ENCODE results near the gene NCKAP5.

Gene NCKAP5

DNA sequence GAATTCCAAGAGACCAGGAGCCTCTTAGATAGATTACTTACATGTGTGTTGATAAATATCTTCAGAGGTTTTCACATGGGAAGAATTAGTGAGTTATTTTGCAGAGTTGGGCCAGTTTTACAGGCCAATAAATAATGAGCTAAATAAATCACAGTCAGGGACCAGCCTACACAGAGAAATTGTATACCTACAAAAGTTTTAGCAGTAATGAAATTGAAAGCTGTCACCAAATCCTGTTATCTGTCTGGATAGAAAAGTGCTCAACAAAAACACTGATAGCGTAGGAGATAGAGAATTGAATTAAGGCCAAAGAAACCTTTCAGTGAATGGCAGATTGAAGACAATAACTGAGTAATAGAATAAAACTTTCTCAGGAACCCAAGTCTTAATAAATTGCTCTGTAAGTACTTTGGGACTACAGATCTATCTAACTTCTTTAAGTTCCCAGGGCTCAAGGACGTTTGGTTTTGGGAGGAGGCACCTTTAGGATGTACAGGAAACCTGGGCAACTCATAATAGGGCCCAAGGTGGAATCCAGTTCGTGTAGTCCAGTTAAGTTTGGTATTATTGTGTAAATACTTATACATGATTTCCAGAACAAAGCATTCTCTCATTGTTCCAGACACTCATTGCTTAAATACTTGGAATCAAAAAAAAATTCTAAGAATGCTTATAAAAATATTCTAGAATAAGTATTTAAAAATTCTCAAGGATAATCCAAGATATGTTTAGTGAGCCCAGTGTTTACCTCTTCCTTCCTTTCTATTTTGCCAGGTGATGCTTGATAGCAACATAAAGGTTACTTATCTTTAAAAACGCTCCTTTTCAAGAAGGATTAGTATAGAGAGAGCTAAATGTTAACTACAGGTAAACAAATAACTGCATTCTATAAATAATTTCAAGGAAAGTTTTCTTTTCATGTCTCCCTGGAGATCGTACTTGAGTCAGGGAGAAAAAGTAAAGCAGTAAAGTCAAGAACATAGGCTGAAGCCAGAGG lies 134.5 kb downstream of the NCKAP5 start:
- Histone ChIP-seq H3K9ac (ENCODE audit: low read length) (no peak overlapping the region), H3K4me1 (ENCODE audit: insufficient read depth, low read length, severe bottlenecking) (no peaks in the 10 kb centered on the region), H3K9me2 (ENCODE audit: low read depth, low read length) (no peaks in the 10 kb centered on the region), H3K27ac (ENCODE audit: low read depth, low read length, poor library complexity, severe bottlenecking) (no peak overlapping the region), H3F3A (ENCODE audit: insufficient read depth, low read length) (no peaks in the 10 kb centered on the region), H3K79me2 (ENCODE audit: insufficient read depth, low read length) (no peaks in the 10 kb centered on the region), H3K9me3 (ENCODE audit: low read length) (no peaks in the 10 kb centered on the region), H3K4me3 (ENCODE audit: low read depth, low read length, poor library complexity, severe bottlenecking) (no peak overlapping the region), H4K20me1 (ENCODE audit: insufficient read depth, low read length) (no peaks in the 10 kb centered on the region), H3K36me3 (ENCODE audit: insufficient read depth, low read length) (no peaks in the 10 kb centered on the region), H3K27me3 (ENCODE audit: insufficient read depth, low read length) (no peaks in the 10 kb centered on the region), H3K4me2 (ENCODE audit: low read length) (no peak overlapping the region), H2AFZ (ENCODE audit: low read length) (no peak overlapping the region)
- TF ChIP-seq, protein P1, sequence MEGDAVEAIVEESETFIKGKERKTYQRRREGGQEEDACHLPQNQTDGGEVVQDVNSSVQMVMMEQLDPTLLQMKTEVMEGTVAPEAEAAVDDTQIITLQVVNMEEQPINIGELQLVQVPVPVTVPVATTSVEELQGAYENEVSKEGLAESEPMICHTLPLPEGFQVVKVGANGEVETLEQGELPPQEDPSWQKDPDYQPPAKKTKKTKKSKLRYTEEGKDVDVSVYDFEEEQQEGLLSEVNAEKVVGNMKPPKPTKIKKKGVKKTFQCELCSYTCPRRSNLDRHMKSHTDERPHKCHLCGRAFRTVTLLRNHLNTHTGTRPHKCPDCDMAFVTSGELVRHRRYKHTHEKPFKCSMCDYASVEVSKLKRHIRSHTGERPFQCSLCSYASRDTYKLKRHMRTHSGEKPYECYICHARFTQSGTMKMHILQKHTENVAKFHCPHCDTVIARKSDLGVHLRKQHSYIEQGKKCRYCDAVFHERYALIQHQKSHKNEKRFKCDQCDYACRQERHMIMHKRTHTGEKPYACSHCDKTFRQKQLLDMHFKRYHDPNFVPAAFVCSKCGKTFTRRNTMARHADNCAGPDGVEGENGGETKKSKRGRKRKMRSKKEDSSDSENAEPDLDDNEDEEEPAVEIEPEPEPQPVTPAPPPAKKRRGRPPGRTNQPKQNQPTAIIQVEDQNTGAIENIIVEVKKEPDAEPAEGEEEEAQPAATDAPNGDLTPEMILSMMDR (IDR thresholded peaks at IDR 0.05; ENCODE audit: low read length), result no peak
- no peak for TF ChIP-seq EZH2 (IDR thresholded peaks at IDR 0.05; ENCODE audit: borderline replicate concordance, low read length)

DNA sequence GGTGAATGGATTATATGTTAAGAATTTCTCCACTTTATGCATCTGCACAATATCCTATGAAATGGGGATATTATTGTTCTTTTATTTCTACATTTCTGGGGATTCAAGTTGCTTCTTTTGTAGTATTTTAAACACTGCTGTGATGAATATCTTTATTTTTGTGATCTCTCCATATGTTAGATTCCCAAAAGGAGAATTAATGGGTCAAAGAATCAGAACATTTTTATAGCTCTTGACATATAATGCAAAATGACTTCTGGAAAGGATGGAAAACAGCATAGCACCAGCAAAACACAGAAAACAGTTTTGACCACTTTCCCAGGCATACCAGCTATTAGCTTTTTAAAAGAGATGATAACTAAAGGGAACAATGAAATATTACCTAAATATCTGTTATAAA lies 135.5 kb downstream of the NCKAP5 start:
- Histone ChIP-seq H3K27me3 (ENCODE audit: insufficient read depth, low read length) (no peaks in the 10 kb centered on the region), H3K9ac (ENCODE audit: low read length) (no peak overlapping the region), H3F3A (ENCODE audit: insufficient read depth, low read length) (no peaks in the 10 kb centered on the region), H3K4me1 (ENCODE audit: insufficient read depth, low read length, severe bottlenecking) (no peaks in the 10 kb centered on the region), H3K9me3 (ENCODE audit: low read length) (no peaks in the 10 kb centered on the region), H3K9me2 (ENCODE audit: low read depth, low read length) (no peaks in the 10 kb centered on the region), H2AFZ (ENCODE audit: low read length) (no peak overlapping the region), H3K4me3 (ENCODE audit: low read depth, low read length, poor library complexity, severe bottlenecking) (no peak overlapping the region), H3K79me2 (ENCODE audit: insufficient read depth, low read length) (no peaks in the 10 kb centered on the region), H3K27ac (ENCODE audit: low read depth, low read length, poor library complexity, severe bottlenecking) (no peak overlapping the region), H3K4me2 (ENCODE audit: low read length) (no peak overlapping the region), H4K20me1 (ENCODE audit: insufficient read depth, low read length) (no peaks in the 10 kb centered on the region), H3K36me3 (ENCODE audit: insufficient read depth, low read length) (no peaks in the 10 kb centered on the region)
- TF ChIP-seq EZH2 (IDR thresholded peaks at IDR 0.05; ENCODE audit: borderline replicate concordance, low read length), result no peak
- TF ChIP-seq, protein P1 (IDR thresholded peaks at IDR 0.05; ENCODE audit: low read length), result no peak

- no peak overlapping the region for H3K4me2 ChIP-seq (ENCODE audit: low read length)
- H3K27ac ChIP-seq (ENCODE audit: low read depth, low read length, poor library complexity, severe bottlenecking), result no peak overlapping the region
Observed at GRCh38 chr2:133431289-133431688, 137.0 kb downstream of the NCKAP5 start.

More at GRCh38 chr2:133431289-133431688, 137.0 kb downstream of the NCKAP5 start:
- no peaks in the 10 kb centered on the region for H3K9me3 ChIP-seq (ENCODE audit: low read length)
- no peaks in the 10 kb centered on the region for H3K79me2 ChIP-seq (ENCODE audit: insufficient read depth, low read length)
- no peak overlapping the region for H3K4me3 ChIP-seq (ENCODE audit: low read depth, low read length, poor library complexity, severe bottlenecking)
- no peak overlapping the region for H2AFZ ChIP-seq (ENCODE audit: low read length)
- no peaks in the 10 kb centered on the region for H3F3A ChIP-seq (ENCODE audit: insufficient read depth, low read length)
- H3K4me1 ChIP-seq (ENCODE audit: insufficient read depth, low read length, severe bottlenecking), result no peaks in the 10 kb centered on the region
- no peaks in the 10 kb centered on the region for H3K36me3 ChIP-seq (ENCODE audit: insufficient read depth, low read length)
- no peak overlapping the region for H3K9ac ChIP-seq (ENCODE audit: low read length)
- no peaks in the 10 kb centered on the region for H4K20me1 ChIP-seq (ENCODE audit: insufficient read depth, low read length)
- H3K9me2 ChIP-seq (ENCODE audit: low read depth, low read length), result no peaks in the 10 kb centered on the region
- H3K27me3 ChIP-seq (ENCODE audit: insufficient read depth, low read length), result no peaks in the 10 kb centered on the region
- no peak for TF ChIP-seq EZH2 (IDR thresholded peaks at IDR 0.05; ENCODE audit: borderline replicate concordance, low read length)
- TF ChIP-seq, protein P1 (IDR thresholded peaks at IDR 0.05; ENCODE audit: low read length), result no peak
